PFSK-1 (cell line): ENCODE data around the gene S100A2.

Experiments used
- POLR2AphosphoS5 ChIP-seq: IDR thresholded peaks from 2 replicates; pipeline ENCODE4 v1.6.1; 2012; ENCODE audit warnings: low read depth, mild to moderate bottlenecking, control low read depth, low read length, moderate library complexity
- TAF1 ChIP-seq: IDR thresholded peaks from 2 replicates; pipeline ENCODE4 v1.6.1; 2012; ENCODE audit warnings: low read length, control low read depth, borderline replicate concordance; ENCODE audit not compliant: insufficient read depth

DNA sequence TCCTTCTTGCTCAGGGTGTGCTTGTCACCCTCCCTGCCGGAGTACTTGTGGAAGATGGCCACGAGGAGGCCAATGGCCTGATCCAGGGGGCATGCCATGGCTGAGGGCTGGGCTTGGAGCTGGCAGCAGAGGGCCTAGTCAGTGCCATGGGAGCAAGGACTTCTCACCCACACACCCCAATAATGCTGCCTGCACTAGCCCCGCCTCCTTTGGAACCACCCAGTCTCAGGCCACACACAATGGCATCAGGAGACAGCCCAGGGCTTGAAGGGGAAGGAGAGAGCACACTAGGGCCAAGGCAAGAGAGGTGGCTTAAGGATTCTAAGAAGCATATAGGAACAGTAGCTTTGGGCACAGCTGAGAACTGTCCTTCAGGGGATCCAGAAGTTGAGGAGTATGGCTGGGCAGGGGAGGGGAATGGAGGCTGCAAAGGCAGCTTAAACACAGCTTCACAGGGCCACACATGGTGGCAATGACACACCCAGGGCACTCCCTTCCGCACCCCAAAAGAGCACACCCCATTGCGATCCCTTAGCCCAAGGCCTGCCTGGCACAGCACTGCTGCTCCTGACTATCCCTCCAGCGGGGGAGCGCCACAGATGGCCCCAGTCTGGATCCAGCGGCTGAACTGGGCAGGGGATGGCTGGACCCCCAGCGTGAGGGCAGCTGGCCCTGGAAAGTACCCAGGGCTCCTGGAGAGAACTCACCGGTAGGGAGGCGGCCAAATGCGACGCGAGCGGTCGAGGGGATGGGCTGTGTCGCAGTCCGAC is 30.2 kb downstream of the S100A2 start, which contains the start of gene S100A6:
- no peak for TF ChIP-seq POLR2AphosphoS5
- no peak for TF ChIP-seq TAF1
